Stimulated activated CD8-positive, alpha-beta memory T cell treated with anti-CD3 and anti-CD28 coated beads, Interleukin-15, amount 100 ng/mL, for 4 hours (primary cell): Measurements from ENCODE around the gene TP53BP1.
"Not testable (repeated sequence)": the region's sequence is repeated elsewhere in the genome, so short reads cannot be mapped to it uniquely, and the experiment has no call there.

Experiments
- DNase-seq, 2 donors: peaks; one replicate each; pipeline ENCODE4 v3.0.0-alpha.2; 2020; ENCODE audit warnings: low read depth in 2 of 2

Gene TP53BP1

GRCh38 chr15:43420435-43420834, 72.5 kb downstream of the TP53BP1 start:
- DNase-seq = no peak

GRCh38 chr15:43414196-43414595, 78.8 kb downstream of the TP53BP1 start:
- no peak for DNase-seq

GRCh38 chr15:43412096-43412495, 80.9 kb downstream of the TP53BP1 start:
- DNase-seq = no peak

- DNase-seq = no peak
Observed at GRCh38 chr15:43410572-43411214, 82.3 kb downstream of the TP53BP1 start.

- no peak for DNase-seq
Observed at GRCh38 chr15:43408789-43409188, 84.2 kb downstream of the TP53BP1 start.

- no peak for DNase-seq
Observed at GRCh38 chr15:43406808-43407207, 86.1 kb downstream of the TP53BP1 start.

GRCh38 chr15:43406189-43406588, 86.8 kb downstream of the TP53BP1 start:
- DNase-seq = no peak

GRCh38 chr15:43404130-43404529, 88.8 kb downstream of the TP53BP1 start:
- DNase-seq = no peak

GRCh38 chr15:43403616-43404015, 89.3 kb downstream of the TP53BP1 start:
- no peak for DNase-seq

- no peak for DNase-seq
Observed at GRCh38 chr15:43402255-43402654, 90.7 kb downstream of the TP53BP1 start.

GRCh38 chr15:43393592-43393991, 99.4 kb downstream of the TP53BP1 start:
- DNase-seq = not testable (repeated sequence)

- no peak for DNase-seq
Observed at GRCh38 chr15:43390723-43391122, 102.2 kb downstream of the TP53BP1 start.

- no peak for DNase-seq
Observed at GRCh38 chr15:43383070-43383469, 109.9 kb downstream of the TP53BP1 start.

- no peak for DNase-seq
Observed at GRCh38 chr15:43382310-43382709, 110.6 kb downstream of the TP53BP1 start.

GRCh38 chr15:43378601-43379000, 114.4 kb downstream of the TP53BP1 start:
- DNase-seq = no peak

- DNase-seq = no peak
Observed at GRCh38 chr15:43376017-43376705, 116.8 kb downstream of the TP53BP1 start.

- peak; percentile 57 to 66 for DNase-seq
Observed at GRCh38 chr15:43370975-43371974, 121.7 kb downstream of the TP53BP1 start, which contains the start of the genes TUBGCP4 and ZSCAN29. TUBGCP4 (plus strand) TSS chr15:43371101; CDS start chr15:43371355, 254 bp downstream. ZSCAN29 (minus strand) TSS chr15:43371043; CDS start chr15:43369913, 1,130 bp downstream.

GRCh38 chr15:43370310-43370974, 122.5 kb downstream of the TP53BP1 start:
- DNase-seq = no peak

- no peak for DNase-seq
Observed at GRCh38 chr15:43361313-43361903, 131.5 kb downstream of the TP53BP1 start.

- no peak for DNase-seq
Observed at GRCh38 chr15:43360821-43361220, 132.1 kb downstream of the TP53BP1 start.
